ENCODE measurements around the gene EEF1AKMT2.

EEF1AKMT2 gene

DNA sequence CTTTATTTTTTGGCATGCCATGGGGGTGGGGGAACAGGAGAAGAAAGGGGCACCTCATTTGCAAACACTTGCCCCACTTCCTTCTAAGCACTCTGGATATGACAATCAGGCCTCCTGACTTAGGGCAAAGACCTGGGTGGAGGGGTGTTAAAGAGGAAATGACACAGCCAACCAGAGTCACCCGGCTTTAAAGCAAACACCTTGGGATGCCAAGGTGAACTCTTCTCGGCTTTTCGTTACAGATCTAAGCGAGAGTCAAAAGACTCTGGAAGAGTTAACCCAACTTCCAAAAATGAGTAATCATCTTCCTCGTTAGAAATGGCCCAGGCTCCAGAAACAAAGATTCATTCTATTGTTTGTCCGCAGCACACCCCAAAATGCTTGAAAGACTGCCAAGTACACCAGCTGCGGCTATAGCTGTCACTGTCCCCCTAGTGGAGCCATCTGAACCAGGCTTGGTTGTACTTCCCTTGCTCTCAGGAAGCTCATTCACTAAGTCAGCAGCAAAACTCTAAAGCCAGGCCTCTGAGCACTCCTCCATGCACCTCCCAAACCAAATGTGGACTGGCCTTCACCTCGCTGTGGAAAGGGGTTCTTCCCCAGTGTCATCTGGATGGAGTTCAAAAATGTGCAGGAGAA lies 72.4 kb downstream of the EEF1AKMT2 start:
- H3K36me3 ChIP-seq (ENCODE audit: control insufficient read depth, insufficient read depth, low read length): no peaks in the 10 kb centered on the region
- H3K9me3 ChIP-seq (ENCODE audit: control insufficient read depth, low read length): no peaks in the 10 kb centered on the region
- no peak overlapping the region for H3K4me3 ChIP-seq (ENCODE audit: extremely low read depth, insufficient read depth, low read length, poor library complexity, severe bottlenecking)
- peaks cover 12% of the 10 kb centered on the region for H3K4me1 ChIP-seq (ENCODE audit: control insufficient read depth, insufficient read depth, low read length, poor library complexity, severe bottlenecking)
- no peak overlapping the region for H3K27ac ChIP-seq (ENCODE audit: low read depth, low read length, severe bottlenecking)
- WGBS, 2 experiments (ENCODE audit: insufficient coverage in 2 of 2): 89 to 91% methylated on average over 7 to 8 of the region's 8 CpGs

DNA sequence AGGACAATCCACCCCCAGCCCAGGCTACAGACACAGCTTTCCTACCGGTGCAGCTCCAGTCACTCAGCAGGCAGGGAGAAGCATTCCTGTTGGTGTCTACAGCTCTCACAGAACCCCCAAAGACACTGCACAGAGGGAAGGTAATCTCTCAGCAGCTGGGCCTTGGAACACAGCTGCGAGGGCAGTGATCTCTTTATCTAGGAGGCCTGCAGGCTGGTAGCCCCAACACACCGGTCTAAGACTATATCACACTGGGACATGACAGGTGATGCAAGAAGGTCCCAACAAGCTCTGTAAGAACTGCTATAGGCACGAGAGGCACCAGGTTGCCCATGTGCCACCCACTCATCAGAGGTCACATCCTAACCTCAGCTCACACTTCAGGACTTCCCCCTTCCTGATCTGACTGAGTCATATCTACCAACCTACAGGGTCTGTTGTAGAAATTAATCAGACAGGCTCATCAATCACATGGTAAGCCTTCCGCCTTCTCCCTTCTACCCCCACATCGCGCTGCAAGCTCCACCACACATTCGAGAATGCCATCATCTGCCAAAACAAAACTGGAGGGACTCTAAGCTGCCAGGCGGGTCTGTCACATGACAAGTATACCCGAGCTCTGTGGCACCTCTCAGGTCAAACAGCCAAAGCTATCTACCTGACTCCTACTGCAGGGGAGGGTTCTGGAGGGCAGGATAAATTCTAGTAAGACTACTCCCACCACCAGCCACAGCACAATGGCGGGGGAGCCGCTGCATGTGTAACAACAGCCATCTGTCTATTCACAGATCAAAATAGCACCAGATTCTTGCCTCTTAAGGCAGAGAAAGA lies 73.6 kb downstream of the EEF1AKMT2 start:
- Histone ChIP-seq H3K36me3 (ENCODE audit: control insufficient read depth, insufficient read depth, low read length) (peaks cover 2% of the 10 kb centered on the region), H3K4me1 (ENCODE audit: control insufficient read depth, insufficient read depth, low read length, poor library complexity, severe bottlenecking) (peaks cover 10% of the 10 kb centered on the region), H3K9me3 (ENCODE audit: control insufficient read depth, low read length) (no peaks in the 10 kb centered on the region), H3K4me3 (ENCODE audit: extremely low read depth, insufficient read depth, low read length, poor library complexity, severe bottlenecking) (no peak overlapping the region), H3K27ac (ENCODE audit: low read depth, low read length, severe bottlenecking) (no peak overlapping the region)
- 93 to 97% methylated on average over 9 to 10 of the region's 12 CpGs for WGBS, 2 experiments (ENCODE audit: insufficient coverage in 2 of 2)

- 94% methylated on average over 5 to 6 of the region's 9 CpGs for WGBS, 2 experiments (ENCODE audit: insufficient coverage in 2 of 2)
- Histone ChIP-seq H3K4me3 (ENCODE audit: extremely low read depth, insufficient read depth, low read length, poor library complexity, severe bottlenecking) (no peak overlapping the region), H3K36me3 (ENCODE audit: control insufficient read depth, insufficient read depth, low read length) (peaks cover 7% of the 10 kb centered on the region), H3K4me1 (ENCODE audit: control insufficient read depth, insufficient read depth, low read length, poor library complexity, severe bottlenecking) (peaks cover 9% of the 10 kb centered on the region), H3K9me3 (ENCODE audit: control insufficient read depth, low read length) (no peaks in the 10 kb centered on the region), H3K27ac (ENCODE audit: low read depth, low read length, severe bottlenecking) (no peak overlapping the region)
Measured at GRCh38 chr10:124717041-124717757, 74.5 kb downstream of the EEF1AKMT2 start.

GRCh38 chr10:124716369-124716768 lies 75.3 kb downstream of the EEF1AKMT2 start:
- H3K4me3 ChIP-seq (ENCODE audit: extremely low read depth, insufficient read depth, low read length, poor library complexity, severe bottlenecking): no peak overlapping the region
- 92 to 100% methylated on average over 2 to 3 of the region's 4 CpGs for WGBS, 2 experiments (ENCODE audit: insufficient coverage in 2 of 2)
- H3K4me1 ChIP-seq (ENCODE audit: control insufficient read depth, insufficient read depth, low read length, poor library complexity, severe bottlenecking): peaks cover 9% of the 10 kb centered on the region
- H3K9me3 ChIP-seq (ENCODE audit: control insufficient read depth, low read length): no peaks in the 10 kb centered on the region
- H3K27ac ChIP-seq (ENCODE audit: low read depth, low read length, severe bottlenecking): no peak overlapping the region
- H3K36me3 ChIP-seq (ENCODE audit: control insufficient read depth, insufficient read depth, low read length): peaks cover 11% of the 10 kb centered on the region

- Histone ChIP-seq H3K4me1 (ENCODE audit: control insufficient read depth, insufficient read depth, low read length, poor library complexity, severe bottlenecking) (peaks cover 9% of the 10 kb centered on the region), H3K9me3 (ENCODE audit: control insufficient read depth, low read length) (no peaks in the 10 kb centered on the region), H3K27ac (ENCODE audit: low read depth, low read length, severe bottlenecking) (no peak overlapping the region), H3K4me3 (ENCODE audit: extremely low read depth, insufficient read depth, low read length, poor library complexity, severe bottlenecking) (no peak overlapping the region), H3K36me3 (ENCODE audit: control insufficient read depth, insufficient read depth, low read length) (peaks cover 11% of the 10 kb centered on the region)
- 66 to 69% methylated on average over 6 of the region's 6 CpGs for WGBS, 2 experiments (ENCODE audit: insufficient coverage in 2 of 2)
Measured at GRCh38 chr10:124715439-124715838, 76.2 kb downstream of the EEF1AKMT2 start.

DNA sequence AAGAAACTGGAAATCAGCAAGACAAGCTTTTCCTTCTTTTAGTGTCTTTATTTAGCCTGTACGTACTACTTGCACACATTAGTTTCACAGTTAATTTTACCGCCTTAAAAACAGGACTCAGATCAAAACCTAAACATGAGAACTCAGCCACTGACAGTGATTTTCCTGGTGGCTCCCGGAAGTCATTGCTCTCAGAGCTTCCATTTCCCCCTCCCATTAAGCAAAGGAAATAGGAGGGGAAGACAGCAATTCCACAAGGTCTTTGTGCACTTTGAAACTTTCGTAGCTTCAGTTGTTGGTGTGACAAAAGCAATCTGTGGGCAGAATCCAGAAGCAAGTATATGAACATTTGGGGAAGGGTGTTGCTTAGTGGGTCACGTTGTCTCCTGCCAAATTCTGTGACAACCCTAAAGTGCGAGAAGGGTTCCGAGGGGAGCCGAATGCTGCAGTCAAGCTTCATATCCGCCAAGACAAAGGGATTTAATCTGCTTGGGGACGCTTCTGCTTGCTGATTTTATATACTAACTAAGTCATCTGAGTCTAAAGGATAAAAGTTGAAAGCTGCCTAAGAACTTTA lies 77.9 kb downstream of the EEF1AKMT2 start:
- no peaks in the 10 kb centered on the region for H3K9me3 ChIP-seq (ENCODE audit: control insufficient read depth, low read length)
- peaks cover 11% of the 10 kb centered on the region for H3K36me3 ChIP-seq (ENCODE audit: control insufficient read depth, insufficient read depth, low read length)
- 88 to 90% methylated on average over 6 to 7 of the region's 10 CpGs for WGBS, 2 experiments (ENCODE audit: insufficient coverage in 2 of 2)
- H3K27ac ChIP-seq (ENCODE audit: low read depth, low read length, severe bottlenecking): peak overlapping the region; percentile 16
- H3K4me3 ChIP-seq (ENCODE audit: extremely low read depth, insufficient read depth, low read length, poor library complexity, severe bottlenecking): no peak overlapping the region
- peaks cover 17% of the 10 kb centered on the region for H3K4me1 ChIP-seq (ENCODE audit: control insufficient read depth, insufficient read depth, low read length, poor library complexity, severe bottlenecking)

GRCh38 chr10:124712704-124713407 lies 78.8 kb downstream of the EEF1AKMT2 start:
- H3K4me1 ChIP-seq (ENCODE audit: control insufficient read depth, insufficient read depth, low read length, poor library complexity, severe bottlenecking): peaks cover 24% of the 10 kb centered on the region
- WGBS, 2 experiments (ENCODE audit: insufficient coverage in 2 of 2): 96% methylated on average over 4 of the region's 5 CpGs; no CpG with 5 or more reads in 1 of the 2 experiments
- no peak overlapping the region for H3K27ac ChIP-seq (ENCODE audit: low read depth, low read length, severe bottlenecking)

DNA sequence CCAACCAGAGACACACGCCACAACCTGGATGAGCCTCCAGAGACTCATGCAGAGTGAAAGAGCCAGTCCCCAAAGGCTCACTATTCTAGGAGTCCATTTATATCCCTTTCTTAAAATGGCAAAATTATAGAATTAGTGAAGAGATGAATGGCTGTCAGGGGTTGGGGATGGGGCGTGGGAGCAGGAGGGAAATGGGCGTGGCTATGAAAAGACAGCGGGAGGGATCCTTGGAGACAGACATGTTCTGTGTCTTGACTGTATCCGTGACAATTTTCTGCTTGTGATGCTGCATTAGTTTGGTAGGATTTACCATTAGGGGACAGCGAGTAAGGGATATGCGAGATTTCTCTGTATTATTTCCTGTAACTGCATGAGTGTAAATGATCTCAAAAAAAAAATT lies 80.5 kb downstream of the EEF1AKMT2 start:
- Histone ChIP-seq H3K4me3 (ENCODE audit: extremely low read depth, insufficient read depth, low read length, poor library complexity, severe bottlenecking) (no peak overlapping the region), H3K36me3 (ENCODE audit: control insufficient read depth, insufficient read depth, low read length) (peaks cover 18% of the 10 kb centered on the region), H3K4me1 (ENCODE audit: control insufficient read depth, insufficient read depth, low read length, poor library complexity, severe bottlenecking) (peaks cover 24% of the 10 kb centered on the region), H3K9me3 (ENCODE audit: control insufficient read depth, low read length) (no peaks in the 10 kb centered on the region), H3K27ac (ENCODE audit: low read depth, low read length, severe bottlenecking) (no peak overlapping the region)
- WGBS, 2 experiments (ENCODE audit: insufficient coverage in 2 of 2): 78% methylated on average over 4 to 5 of the region's 7 CpGs

More at GRCh38 chr10:124712704-124713407, 78.8 kb downstream of the EEF1AKMT2 start:
- no peak overlapping the region for H3K4me3 ChIP-seq (ENCODE audit: extremely low read depth, insufficient read depth, low read length, poor library complexity, severe bottlenecking)
- no peaks in the 10 kb centered on the region for H3K9me3 ChIP-seq (ENCODE audit: control insufficient read depth, low read length)
- H3K36me3 ChIP-seq (ENCODE audit: control insufficient read depth, insufficient read depth, low read length): peaks cover 11% of the 10 kb centered on the region

- Histone ChIP-seq H3K4me1 (ENCODE audit: control insufficient read depth, insufficient read depth, low read length, poor library complexity, severe bottlenecking) (peaks cover 24% of the 10 kb centered on the region), H3K36me3 (ENCODE audit: control insufficient read depth, insufficient read depth, low read length) (peaks cover 19% of the 10 kb centered on the region), H3K27ac (ENCODE audit: low read depth, low read length, severe bottlenecking) (no peak overlapping the region), H3K9me3 (ENCODE audit: control insufficient read depth, low read length) (no peaks in the 10 kb centered on the region), H3K4me3 (ENCODE audit: extremely low read depth, insufficient read depth, low read length, poor library complexity, severe bottlenecking) (no peak overlapping the region)
- 87% methylated on average over 14 of the region's 14 CpGs for WGBS, 2 experiments (ENCODE audit: insufficient coverage in 2 of 2)
Measured at GRCh38 chr10:124710266-124710881, 81.3 kb downstream of the EEF1AKMT2 start.

DNA sequence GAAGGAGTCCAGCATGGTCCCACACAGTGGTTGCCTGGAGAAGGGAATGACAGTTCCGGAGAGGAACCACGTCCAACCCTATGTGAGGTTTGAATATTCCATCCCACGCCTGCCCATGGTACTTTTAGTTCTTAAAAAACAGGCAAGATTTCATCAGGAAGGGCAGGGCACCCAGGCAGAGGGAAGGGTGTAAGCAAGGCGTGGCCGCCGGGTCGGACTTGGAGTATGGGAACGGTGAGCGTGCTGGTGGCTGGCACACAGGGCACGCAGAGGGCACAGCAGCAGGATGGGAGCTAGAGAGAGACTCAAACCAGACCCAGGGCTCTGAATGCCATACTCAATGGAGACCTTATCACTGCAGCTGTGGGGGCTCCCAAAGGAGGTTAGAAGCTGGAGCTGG lies 81.8 kb downstream of the EEF1AKMT2 start:
- Histone ChIP-seq H3K4me3 (ENCODE audit: extremely low read depth, insufficient read depth, low read length, poor library complexity, severe bottlenecking) (no peak overlapping the region), H3K27ac (ENCODE audit: low read depth, low read length, severe bottlenecking) (no peak overlapping the region), H3K36me3 (ENCODE audit: control insufficient read depth, insufficient read depth, low read length) (peaks cover 23% of the 10 kb centered on the region), H3K4me1 (ENCODE audit: control insufficient read depth, insufficient read depth, low read length, poor library complexity, severe bottlenecking) (peaks cover 24% of the 10 kb centered on the region), H3K9me3 (ENCODE audit: control insufficient read depth, low read length) (no peaks in the 10 kb centered on the region)
- 75 to 97% methylated on average over 7 to 9 of the region's 10 CpGs for WGBS, 2 experiments (ENCODE audit: insufficient coverage in 2 of 2)

Measured in mesodermal cell (in vitro differentiated cells).